H1 (cell line): ENCODE measurements around the gene PPP1R27.

Experiments used
- CEBPB ChIP-seq: IDR thresholded peaks from 2 replicates; pipeline ENCODE4 v1.6.1; 2012; ENCODE audit warnings: low read depth, low read length
- CTCF ChIP-seq, 3 experiments: IDR thresholded peaks; 1 replicate in 2 of 3; 2 replicates in 1 of 3; pipeline versions ENCODE4 v1.5.1 to v1.6.1; 2011; ENCODE audit warnings: low read length in 3 of 3, mild to moderate bottlenecking in 3 of 3, inconsistent platforms in 2 of 3, low read depth in 1 of 3, moderate library complexity in 1 of 3; ENCODE audit not compliant: insufficient read depth in 1 of 3; ENCODE audit errors: control extremely low read depth in 1 of 3
- EZH2 ChIP-seq: fragments of 200-600 bp; sonication (generic); IDR thresholded peaks from 2 replicates; pipeline ENCODE4 v1.7.1; 2012; ENCODE audit warnings: low read depth, mild to moderate bottlenecking, moderate library complexity, low read length, inconsistent platforms; ENCODE audit not compliant: severe bottlenecking
- JUN ChIP-seq: IDR thresholded peaks from 2 replicates; pipeline ENCODE4 v1.6.1; 2011; ENCODE audit warnings: low read depth, mild to moderate bottlenecking, improper control_type of control experiment, low read length
- RBBP5 ChIP-seq: IDR thresholded peaks from 2 replicates; pipeline ENCODE4 v1.7.1; 2012; ENCODE audit warnings: low read depth, mild to moderate bottlenecking, inconsistent platforms, low read length, moderate library complexity, borderline replicate concordance
- SIN3A ChIP-seq, 2 experiments: IDR thresholded peaks in 1 of 2; conservative IDR thresholded peaks in 1 of 2; 2 replicates each; pipeline ENCODE4 v1.6.1; 2011 to 2012; ENCODE audit warnings: low read length in 2 of 2, improper control_type of control experiment in 1 of 2, low read depth in 1 of 2, mild to moderate bottlenecking in 1 of 2
- TAF1 ChIP-seq: IDR thresholded peaks from 2 replicates; pipeline ENCODE4 v1.6.1; 2011; ENCODE audit warnings: mild to moderate bottlenecking, low read depth, low read length

- TF ChIP-seq CEBPB (no peak), CTCF (IDR thresholded peaks at IDR 0.05; ENCODE audit: control extremely low read depth in 1 of 3, insufficient read depth in 1 of 3, low read depth in 1 of 3, low read length in 3 of 3) (no peak), RBBP5 (no peak), JUN (no peak), SIN3A (conservative IDR thresholded peaks at IDR 0.05 in 1 of 2, IDR thresholded peaks at IDR 0.05 in 1 of 2; ENCODE audit: low read depth in 1 of 2, low read length in 2 of 2) (no peak), TAF1 (no peak), EZH2 (no peak)
These were observed 24.4 kb upstream of the PPP1R27 start for GRCh38 chr17:81858967-81859905.
